Erythroblast (primary cell): ENCODE data around the gene SPEG.

ENCODE experiments used
- DNase-seq, 2 experiments: peaks; one replicate each; lab custom pipeline; 2025; lab: John Stamatoyannopoulos, UW
- GATA1 ChIP-seq: IDR thresholded peaks from 2 replicates; pipeline ENCODE4 v1.6.1; 2011; ENCODE audit warnings: low read depth, mild to moderate bottlenecking, control low read depth, low read length, moderate library complexity
- POLR2A ChIP-seq: IDR thresholded peaks from 2 replicates; pipeline ENCODE4 v1.6.1; 2011; ENCODE audit warnings: mild to moderate bottlenecking, low read length

The SPEG gene

DNA sequence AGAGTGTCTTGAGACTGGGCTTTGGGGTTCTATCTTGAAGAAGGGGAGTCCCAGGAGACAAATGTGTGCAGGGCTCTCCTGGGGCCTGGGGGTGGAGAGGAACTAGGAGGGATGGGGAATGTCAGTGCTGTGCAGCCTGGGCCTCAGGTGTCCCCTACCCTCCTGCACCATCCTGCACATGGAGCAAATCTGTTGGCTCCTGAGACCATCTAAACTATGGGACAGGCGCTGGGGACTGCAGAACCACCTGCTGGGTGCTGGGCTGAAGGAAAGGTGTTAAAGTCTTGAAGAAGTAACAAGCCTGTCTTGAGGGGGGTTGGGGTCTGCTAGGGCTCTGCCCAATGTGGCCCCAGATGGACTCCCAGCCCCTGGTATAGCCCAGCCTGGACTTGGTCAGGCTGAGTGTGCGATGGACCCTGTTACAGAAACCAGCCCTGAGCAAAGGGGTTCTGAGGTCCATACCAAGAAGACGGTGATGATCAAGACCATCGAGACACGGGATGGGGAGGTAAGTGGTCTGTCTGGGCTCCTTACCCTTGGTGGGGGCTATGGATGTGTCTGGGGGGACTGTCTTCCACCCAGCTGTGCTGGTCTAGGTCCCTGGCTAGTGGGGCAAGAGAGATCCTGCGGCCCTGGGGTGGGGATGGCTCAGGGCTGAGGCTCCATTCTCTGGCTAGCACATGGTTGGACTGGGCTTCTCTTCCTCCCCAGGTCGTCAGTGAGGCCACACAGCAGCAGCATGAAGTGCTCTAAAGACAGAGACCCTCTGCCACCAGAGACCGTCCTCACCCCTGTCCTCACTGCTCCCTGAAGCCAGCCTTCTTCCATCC, 9.2 kb upstream of the SPEG start:
- TF ChIP-seq POLR2A (no peak), GATA1 (no peak)

DNA sequence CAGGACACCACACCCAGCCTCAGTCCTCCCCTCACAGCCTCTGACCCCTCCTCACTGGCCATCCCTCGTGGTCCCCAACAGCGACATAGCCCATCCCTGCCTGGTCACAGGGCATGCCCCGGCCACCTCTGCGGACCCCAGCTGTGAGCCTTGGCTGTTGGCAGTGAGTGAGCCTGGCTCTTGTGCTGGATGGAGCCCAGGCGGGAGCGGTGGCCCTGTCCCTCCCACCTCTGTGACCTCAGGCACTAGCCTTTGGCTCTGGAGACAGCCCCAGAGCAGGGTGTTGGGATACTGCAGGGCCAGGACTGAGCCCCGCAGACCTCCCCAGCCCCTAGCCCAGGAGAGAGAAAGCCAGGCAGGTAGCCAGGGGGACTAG, 8.6 kb upstream of the SPEG start:
- no peak for DNase-seq
- TF ChIP-seq GATA1 (no peak), POLR2A (no peak)

More for the DNA sequence above, 9.2 kb upstream of the SPEG start:
- DNase-seq, result no peak

DNA sequence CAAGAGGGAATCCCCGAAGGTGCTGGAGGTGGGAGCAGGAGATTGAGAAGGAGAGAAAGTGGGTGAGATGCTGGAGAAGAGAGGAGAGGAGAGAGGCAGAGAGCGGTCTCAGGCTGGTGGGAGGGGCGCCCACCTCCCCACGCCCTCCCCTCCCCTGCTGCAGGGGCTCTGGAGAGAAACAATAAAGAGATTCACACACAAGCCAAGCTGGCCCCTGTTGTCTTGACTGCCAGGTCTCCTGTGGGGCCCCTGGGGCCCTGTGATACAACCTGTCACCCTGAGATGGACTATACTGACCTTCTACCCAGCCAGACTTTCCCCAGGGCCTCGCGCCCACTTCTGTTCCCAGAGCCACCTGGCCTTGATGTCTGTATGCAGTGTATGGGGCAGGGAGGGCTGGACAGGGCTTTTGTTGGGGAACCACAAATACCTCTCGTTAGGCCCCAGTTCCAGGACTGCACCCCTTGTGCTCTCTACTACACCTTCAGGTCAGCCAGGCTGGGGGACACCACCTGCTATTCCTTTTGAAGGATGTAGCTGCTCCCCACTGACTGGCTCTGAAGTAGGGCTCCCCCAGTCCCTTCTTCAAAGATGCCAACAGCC, 8.0 kb upstream of the SPEG start:
- TF ChIP-seq POLR2A (no peak), GATA1 (no peak)
- DNase-seq, result no peak

DNA sequence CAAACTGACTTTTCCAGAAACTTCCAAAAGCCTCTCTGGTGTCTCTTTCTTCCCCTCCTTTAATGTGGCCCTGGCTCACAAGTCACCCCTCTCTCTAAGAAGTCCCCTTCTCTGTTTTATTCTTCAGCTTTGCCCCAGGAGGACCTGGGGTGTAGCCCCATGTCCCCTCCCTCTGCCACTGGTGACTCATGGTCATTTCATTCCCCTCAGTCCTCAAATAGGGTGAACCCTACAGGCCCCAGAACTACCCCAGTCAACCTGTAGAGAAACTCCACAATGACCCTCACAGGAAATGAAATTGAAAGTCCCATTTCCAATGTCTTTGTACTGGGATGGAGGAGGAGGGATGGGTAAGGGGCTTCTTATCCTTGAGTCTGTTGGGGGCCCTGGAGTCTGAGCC, 6.2 kb upstream of the SPEG start:
- DNase-seq, result no peak
- TF ChIP-seq POLR2A, result no peak
- TF ChIP-seq GATA1, result no peak

DNA sequence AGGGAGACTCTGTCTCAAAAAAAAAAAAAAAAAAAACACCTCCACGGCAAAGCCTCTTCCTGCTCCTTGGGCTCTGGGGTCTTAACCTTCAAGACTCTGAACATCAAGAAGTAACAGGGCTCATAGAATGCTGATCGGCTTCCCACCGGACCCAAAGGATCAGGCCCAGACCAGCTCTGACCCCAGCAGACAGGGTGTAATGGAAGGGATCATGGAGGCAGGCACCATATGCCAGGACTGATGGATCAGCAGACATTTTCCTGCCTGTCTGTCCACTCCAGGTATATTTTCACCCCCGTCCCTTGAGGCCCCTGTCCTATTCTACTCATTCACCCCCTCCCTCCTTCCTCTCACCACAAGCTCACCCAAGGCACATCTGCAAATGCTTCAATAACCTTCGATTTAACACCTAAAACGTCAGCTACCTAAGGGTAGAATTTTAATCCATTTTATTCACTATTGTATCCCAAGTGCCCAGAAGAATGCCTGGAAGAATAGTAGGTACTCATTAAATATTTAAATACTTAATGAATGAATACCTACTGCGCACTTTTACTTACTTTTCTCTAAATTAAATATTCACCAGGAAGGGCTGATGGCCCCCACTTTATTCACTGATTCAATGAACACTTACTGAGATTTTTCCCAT, 4.6 kb upstream of the SPEG start:
- TF ChIP-seq GATA1, result no peak
- TF ChIP-seq POLR2A, result no peak
- DNase-seq, result no peak

DNA sequence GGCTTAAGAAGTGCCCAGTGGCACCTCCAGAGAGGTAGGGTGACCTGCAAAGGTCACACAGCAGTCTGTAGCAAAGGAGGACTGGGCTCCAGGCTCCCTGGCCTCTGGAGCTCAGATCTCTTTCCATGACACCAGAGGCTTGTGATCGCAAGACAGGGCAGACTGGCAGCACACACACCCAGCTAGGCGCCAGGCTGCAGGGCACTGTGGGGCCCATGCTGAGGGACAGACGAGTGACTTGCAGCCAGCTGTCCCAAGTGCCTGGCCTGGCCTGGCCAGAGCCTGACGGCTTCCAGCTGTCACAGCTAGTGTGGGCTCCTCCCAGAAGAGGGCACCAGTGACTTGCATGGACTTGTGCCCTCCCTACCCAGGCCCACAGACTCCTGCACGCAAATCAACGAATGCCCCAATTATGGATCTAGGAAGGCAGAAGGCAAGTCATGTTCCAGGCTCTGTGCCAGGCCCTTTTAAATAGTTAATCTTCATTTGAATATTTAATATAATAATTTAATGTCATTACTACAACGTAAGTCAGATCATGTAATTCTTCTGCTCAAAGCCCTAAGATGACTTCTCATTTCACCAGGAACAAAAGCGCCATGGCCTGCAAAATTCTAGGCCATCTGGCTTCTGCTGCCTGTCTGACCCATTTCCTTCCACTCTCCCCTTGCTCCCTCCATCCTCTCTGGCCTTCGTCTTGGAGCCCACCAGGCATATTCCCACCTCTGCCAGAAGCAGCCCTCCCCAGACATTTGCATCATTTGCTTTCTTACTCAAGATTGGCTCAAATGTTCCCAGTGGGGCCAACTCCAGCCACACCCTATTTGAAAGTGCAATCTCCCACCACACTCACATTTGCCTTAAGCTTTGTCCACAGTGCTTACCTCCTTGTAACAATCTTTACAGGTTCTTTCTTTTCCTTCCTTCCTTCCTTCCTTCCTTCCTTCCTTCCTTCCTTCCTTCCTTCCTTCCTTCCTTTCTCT, 3.7 kb upstream of the SPEG start:
- TF ChIP-seq POLR2A, result no peak
- TF ChIP-seq GATA1, result no peak
- DNase-seq, result peak in 1 of 2 experiments; percentile 10

DNA sequence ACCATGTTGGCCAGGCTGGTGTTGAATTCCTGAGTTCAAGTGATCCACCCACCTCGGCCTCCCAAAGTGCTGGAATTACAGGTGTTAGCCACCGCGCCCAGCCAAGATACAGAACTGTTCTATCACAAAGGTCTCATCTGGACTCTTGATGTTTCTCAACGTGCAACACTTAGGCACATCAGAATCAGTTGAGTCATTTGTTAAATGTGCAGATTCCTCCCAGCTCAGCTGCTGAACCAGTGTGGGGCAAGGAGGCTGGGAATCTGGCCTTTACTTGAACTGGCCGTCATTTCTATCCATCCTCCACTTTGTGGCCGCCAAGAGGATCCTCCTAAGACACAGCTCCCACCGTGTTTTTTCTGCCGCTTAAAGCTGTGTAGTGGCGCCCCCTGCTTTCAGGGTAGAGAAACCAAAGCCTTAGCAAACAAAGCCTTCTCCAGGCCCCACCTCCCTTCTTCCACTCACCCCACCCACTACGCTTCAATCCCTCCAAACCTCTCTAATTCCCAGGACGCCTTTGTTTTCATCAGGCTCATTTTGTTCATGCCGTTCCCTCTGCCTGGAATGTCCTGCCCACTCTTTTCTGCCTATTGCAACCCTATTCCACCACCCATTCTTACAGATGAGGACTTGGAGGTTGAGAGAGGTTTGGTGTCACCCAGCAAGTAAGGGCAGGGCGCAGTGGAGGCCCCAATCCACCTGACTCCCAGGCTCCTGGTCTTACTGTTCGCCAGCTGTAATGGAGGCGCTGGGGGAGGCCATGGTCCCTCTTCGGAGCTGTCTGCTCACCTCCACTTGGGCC, 776 bp upstream of the SPEG start:
- DNase-seq, result peak; percentile 61 to 62
- no peak for TF ChIP-seq POLR2A

DNA sequence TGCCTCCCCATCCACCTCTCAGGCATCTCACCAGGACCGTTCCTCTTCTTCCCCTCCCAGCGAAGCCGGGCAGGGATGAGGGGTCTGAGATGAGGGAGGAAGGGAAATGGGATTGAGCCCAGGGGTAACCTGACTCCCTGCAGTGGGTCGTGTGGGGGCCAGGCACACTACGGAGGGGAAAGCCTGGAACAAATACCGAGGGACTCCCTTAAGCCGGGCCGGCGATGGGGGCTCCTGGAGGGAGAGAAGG, 250 bp upstream of the SPEG start:
- TF ChIP-seq GATA1, result no peak
- TF ChIP-seq POLR2A, result no peak
- no peak for DNase-seq

DNA sequence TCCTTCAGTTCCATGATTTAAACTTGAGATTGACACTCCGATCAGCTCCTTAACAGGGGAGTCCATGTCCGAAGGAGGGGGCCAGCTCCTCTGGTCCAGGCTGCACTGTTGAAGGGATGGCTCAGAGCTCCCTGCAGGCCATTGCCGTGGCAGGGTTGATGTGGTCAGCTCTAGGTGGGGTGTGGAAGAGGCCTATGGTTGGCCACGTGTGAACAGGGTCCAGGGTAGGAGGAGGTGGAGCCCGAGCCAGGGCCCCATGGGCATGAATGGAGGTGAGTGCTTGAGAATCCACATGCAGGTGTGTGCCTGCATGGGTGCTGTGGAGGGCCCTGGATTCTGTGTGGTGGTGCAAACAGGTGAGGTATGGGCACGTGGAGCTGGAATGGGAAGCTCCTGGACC, 1.1 kb downstream of the SPEG start:
- no peak for TF ChIP-seq GATA1
- no peak for TF ChIP-seq POLR2A
- no peak for DNase-seq

DNA sequence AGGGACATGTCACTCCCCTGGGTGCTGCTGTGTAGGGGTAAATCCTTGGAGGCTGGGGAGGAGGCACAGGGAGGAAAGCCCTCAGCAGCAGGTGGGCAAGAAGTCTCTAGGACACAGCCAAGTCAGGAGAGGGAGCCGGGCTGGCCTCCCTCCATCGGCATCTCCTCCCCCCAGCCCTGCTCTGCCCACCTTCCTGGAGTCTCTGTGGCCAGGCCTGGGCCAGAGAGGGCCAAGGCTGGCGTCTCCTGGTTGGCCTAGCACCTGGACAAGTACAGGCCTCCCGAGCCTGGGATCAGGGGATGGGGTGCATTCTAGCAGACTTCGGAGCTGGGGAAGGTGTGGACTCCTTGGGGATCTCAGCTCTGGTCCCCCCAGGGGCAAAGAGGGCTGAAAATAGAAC, 1.8 kb downstream of the SPEG start:
- TF ChIP-seq POLR2A (no peak), GATA1 (no peak)
- DNase-seq, result no peak

DNA sequence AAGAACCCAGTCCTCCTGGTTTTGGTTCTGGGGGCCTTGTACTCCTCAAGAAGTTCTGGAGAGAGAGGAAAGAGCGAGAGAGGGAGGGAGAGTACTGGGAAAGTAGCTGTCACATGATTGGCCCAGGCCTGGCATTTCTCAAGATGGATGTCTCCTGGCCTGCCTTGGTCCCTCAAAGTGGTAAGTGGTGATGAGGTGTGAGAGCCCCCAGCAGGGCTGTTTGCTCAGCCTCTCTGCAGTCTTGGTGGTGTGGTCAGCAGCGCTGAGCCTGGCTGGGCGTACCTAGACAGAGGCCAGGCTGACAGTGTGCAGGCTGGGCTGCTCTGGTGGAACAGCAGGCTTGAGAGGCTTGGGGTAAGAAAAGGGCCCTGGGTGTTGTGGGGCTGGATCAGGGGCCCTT, 2.5 kb downstream of the SPEG start:
- DNase-seq, result no peak
- TF ChIP-seq GATA1 (no peak), POLR2A (no peak)

DNA sequence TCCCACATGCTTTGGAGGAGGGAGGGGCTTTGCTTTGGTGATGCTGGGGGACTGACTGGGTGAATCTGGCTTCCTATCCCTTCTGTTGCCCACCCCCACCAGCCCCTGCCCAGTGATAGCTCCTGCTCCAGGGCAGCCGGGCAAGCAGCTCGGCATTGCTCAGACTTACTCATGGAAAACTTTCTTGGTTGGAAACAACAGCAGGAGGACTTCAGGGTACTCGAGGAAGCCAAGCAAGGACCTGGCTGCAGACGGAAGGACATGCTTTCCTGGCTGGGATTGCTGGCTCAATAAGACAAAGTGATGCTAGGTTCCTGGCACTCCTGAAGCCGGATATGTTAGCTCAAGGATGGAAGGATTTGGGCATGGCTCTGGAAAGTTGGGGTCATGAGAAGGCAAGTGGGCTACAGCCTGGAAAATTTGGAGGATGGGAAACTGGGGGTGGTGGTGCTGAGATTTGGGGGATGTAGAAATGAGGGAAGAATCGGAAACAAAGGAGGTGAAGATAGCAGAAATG, 3.1 kb downstream of the SPEG start:
- DNase-seq, result no peak
- TF ChIP-seq POLR2A (no peak), GATA1 (no peak)

DNA sequence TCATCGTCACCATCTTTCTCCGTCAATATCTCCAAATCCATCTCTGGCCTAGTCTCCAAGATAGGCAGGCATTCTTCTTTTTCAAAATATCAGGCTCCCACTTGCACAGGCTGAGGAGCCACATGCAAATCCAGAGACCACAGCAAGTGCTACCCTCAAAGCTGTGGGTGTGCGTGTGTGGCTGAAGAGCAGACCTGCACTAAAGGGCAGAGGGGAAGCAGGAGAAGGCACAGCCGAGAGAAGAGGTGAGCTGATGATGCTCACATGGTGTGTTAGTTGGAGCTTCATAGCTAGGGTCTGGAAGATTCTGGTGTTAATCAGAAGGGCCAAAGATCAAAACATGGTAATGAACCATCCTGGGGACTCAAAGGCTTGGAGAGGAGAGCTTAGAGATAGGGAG, 3.8 kb downstream of the SPEG start:
- no peak for DNase-seq
- TF ChIP-seq GATA1 (no peak), POLR2A (no peak)
